Activated CD8-positive, alpha-beta memory T cell treated with anti-CD3 and anti-CD28 coated beads for 1 hour (primary cell): ENCODE results near the gene CD68.
"Not testable (repeated sequence)": the region's sequence is repeated elsewhere in the genome, so short reads cannot be mapped to it uniquely, and the experiment has no call there.

Experiments used
- DNase-seq, 2 donors: peaks; one replicate each; pipeline ENCODE4 v3.0.0-alpha.2; 2020; ENCODE audit warnings: low read depth in 1 of 2; ENCODE audit errors: extremely low read depth in 1 of 2

CD68 gene

GRCh38 chr17:7611635-7612293 is 32.3 kb downstream of the CD68 start:
- DNase-seq, result no peak

GRCh38 chr17:7612294-7612640 is 32.8 kb downstream of the CD68 start:
- no peak for DNase-seq

GRCh38 chr17:7613769-7614424 is 34.5 kb downstream of the CD68 start:
- no peak for DNase-seq

GRCh38 chr17:7614425-7615264 is 35.2 kb downstream of the CD68 start, which contains the start of gene FXR2:
Gene FXR2, minus strand, starts transcription at chr17:7614897. Its CDS starts 365 bp downstream, at chr17:7614532.
- DNase-seq, result peak; percentile 93 to 98

- no peak for DNase-seq
Measured at GRCh38 chr17:7615265-7615747, 35.9 kb downstream of the CD68 start.

- no peak for DNase-seq
Measured at GRCh38 chr17:7618608-7619007, 39.2 kb downstream of the CD68 start.

- no peak for DNase-seq
Measured at GRCh38 chr17:7620835-7621234, 41.4 kb downstream of the CD68 start.

- DNase-seq, result no peak
Measured at GRCh38 chr17:7623661-7624060, 44.2 kb downstream of the CD68 start.

- DNase-seq, result not testable (repeated sequence)
Measured at GRCh38 chr17:7625749-7626148, 46.3 kb downstream of the CD68 start.

- DNase-seq, result no peak
Measured at GRCh38 chr17:7626307-7626706, 46.9 kb downstream of the CD68 start.

- DNase-seq, result no peak
Measured at GRCh38 chr17:7626956-7627249, 47.5 kb downstream of the CD68 start.

- DNase-seq, result peak; percentile 68 to 70
Measured at GRCh38 chr17:7627250-7628121, 48.0 kb downstream of the CD68 start, which contains the start of gene SAT2. Gene SAT2, minus strand, starts transcription at chr17:7627821. Its CDS starts 186 bp downstream, at chr17:7627635.

- DNase-seq, result no peak
Measured at GRCh38 chr17:7629939-7630571, 50.6 kb downstream of the CD68 start, which contains the start of gene SHBG. Gene SHBG, plus strand, starts transcription at chr17:7630135. Its CDS starts 38 bp downstream, at chr17:7630173.
